ENCODE measurements around the gene AARS2. TPM values are rescaled to one million over a fixed set of nuclear protein-coding genes. Genes with fewer than 3 reads are reported as not detected.

The AARS2 gene
- total and polyA plus RNA-seq, 2 of the 4 experiments (the other 2 are of a cell fraction), result 9.1 to 10.4 TPM

DNA sequence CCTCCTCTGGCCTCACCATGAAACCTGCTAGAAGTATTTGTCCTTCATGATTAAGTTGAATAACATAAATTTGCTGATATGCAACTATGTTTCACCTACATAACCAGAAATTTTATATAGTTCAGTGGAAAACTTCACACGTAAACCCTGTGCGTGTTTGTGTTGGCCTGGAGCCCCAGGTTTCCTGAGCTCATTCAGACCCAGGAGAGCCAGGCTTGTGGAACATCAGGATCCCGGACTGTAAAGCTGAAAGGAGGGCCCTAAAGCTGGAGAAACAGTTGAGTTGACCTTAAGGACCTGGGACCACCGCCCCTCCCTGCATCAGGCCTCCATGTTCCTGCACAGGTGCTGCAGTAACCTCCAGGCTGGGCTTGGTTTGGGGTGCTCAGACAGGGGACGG lies 26.2 kb upstream of the AARS2 start:
- Histone ChIP-seq H3K4me3 (ENCODE audit: insufficient read depth, low read depth, low read length) (no peak overlapping the region), H3K36me3 (ENCODE audit: control insufficient read depth, insufficient read depth, low read length) (no peaks in the 10 kb centered on the region), H3K79me1 (ENCODE audit: low read depth in 1 of 2, low read length in 2 of 2) (no peaks in the 10 kb centered on the region), H3K9me1 (ENCODE audit: insufficient read depth, low read length) (no peaks in the 10 kb centered on the region), H3K23ac (ENCODE audit: low read depth, low read length) (no peak overlapping the region), H3K9me3 (ENCODE audit: control insufficient read depth, insufficient read depth, low read length) (no peaks in the 10 kb centered on the region), H2AFZ (replicated peaks; ENCODE audit: low read length, poor library complexity) (no peak overlapping the region), H4K8ac (ENCODE audit: low read depth in 2 of 2, low read length in 2 of 2) (no peak overlapping the region), H2AK9ac (replicated peaks; ENCODE audit: low read depth, low read length, poor library complexity) (no peak overlapping the region), H3K27me3 (ENCODE audit: control insufficient read depth, insufficient read depth, low read length) (peaks cover 55% of the 10 kb centered on the region), H2AK5ac (ENCODE audit: low read depth, low read length) (no peak overlapping the region), H3K18ac (ENCODE audit: low read depth, low read length) (no peak overlapping the region), H4K5ac (ENCODE audit: low read depth, low read length) (no peak overlapping the region), H3K4ac (ENCODE audit: low read depth, low read length) (no peak overlapping the region), H3K56ac (ENCODE audit: extremely low read depth, insufficient read depth, low read length) (no peak overlapping the region), H2BK20ac (ENCODE audit: low read depth, low read length) (no peak overlapping the region), H3K14ac (replicated peaks; ENCODE audit: low read depth, low read length) (no peak overlapping the region), H3K27ac (ENCODE audit: insufficient read depth, low read length) (no peak overlapping the region), H3K4me2 (ENCODE audit: low read depth, low read length) (no peak overlapping the region), H2BK5ac (ENCODE audit: low read depth, low read length, poor library complexity, severe bottlenecking) (no peak overlapping the region), H2BK15ac (ENCODE audit: low read depth, low read length) (no peak overlapping the region), H4K91ac (ENCODE audit: insufficient read depth, low read depth, low read length) (no peak overlapping the region), H2BK120ac (ENCODE audit: low read depth, low read length) (no peak overlapping the region), H3K9ac (ENCODE audit: low read depth, low read length) (no peak overlapping the region), H4K20me1 (ENCODE audit: insufficient read depth, low read length) (no peaks in the 10 kb centered on the region), H3K4me1 (ENCODE audit: control insufficient read depth, insufficient read depth, low read length) (no peaks in the 10 kb centered on the region)
- in situ Hi-C loops (cut with MboI; ENCODE audit: low sequenced_read_pairs), result loop anchor here (5.0 to 10.0 kb wide), 2 partner anchors 57 to 174 kb away; no protein-coding TSS in a partner anchor
- dilution Hi-C loops (cut with HindIII; ENCODE audit: low sequenced_read_pairs, unreplicated experiment), result no loop called here
- TF ChIP-seq MXI1 (IDR thresholded peaks at IDR 0.05; ENCODE audit: borderline replicate concordance, low read depth, low read length) (no peak), RCOR1 (IDR thresholded peaks at IDR 0.05; ENCODE audit: insufficient replicate concordance, low read length) (no peak), MAFK (IDR thresholded peaks at IDR 0.05; ENCODE audit: low read depth, low read length) (no peak), SMC3 (IDR thresholded peaks at IDR 0.05; ENCODE audit: low read depth, low read length) (no peak), RFX5 (IDR thresholded peaks at IDR 0.05; ENCODE audit: low read depth, low read length) (no peak), CEBPB (IDR thresholded peaks at IDR 0.05; ENCODE audit: low read depth, low read length) (no peak), FOS (IDR thresholded peaks at IDR 0.05; ENCODE audit: low read depth, low read length) (no peak), NFE2L2 (IDR thresholded peaks at IDR 0.05; ENCODE audit: low read depth, low read length) (no peak)
- TF ChIP-seq, protein P1, sequence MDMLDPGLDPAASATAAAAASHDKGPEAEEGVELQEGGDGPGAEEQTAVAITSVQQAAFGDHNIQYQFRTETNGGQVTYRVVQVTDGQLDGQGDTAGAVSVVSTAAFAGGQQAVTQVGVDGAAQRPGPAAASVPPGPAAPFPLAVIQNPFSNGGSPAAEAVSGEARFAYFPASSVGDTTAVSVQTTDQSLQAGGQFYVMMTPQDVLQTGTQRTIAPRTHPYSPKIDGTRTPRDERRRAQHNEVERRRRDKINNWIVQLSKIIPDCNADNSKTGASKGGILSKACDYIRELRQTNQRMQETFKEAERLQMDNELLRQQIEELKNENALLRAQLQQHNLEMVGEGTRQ (IDR thresholded peaks at IDR 0.05; ENCODE audit: low read depth, low read length), result no peak
- TF ChIP-seq, protein P2, sequence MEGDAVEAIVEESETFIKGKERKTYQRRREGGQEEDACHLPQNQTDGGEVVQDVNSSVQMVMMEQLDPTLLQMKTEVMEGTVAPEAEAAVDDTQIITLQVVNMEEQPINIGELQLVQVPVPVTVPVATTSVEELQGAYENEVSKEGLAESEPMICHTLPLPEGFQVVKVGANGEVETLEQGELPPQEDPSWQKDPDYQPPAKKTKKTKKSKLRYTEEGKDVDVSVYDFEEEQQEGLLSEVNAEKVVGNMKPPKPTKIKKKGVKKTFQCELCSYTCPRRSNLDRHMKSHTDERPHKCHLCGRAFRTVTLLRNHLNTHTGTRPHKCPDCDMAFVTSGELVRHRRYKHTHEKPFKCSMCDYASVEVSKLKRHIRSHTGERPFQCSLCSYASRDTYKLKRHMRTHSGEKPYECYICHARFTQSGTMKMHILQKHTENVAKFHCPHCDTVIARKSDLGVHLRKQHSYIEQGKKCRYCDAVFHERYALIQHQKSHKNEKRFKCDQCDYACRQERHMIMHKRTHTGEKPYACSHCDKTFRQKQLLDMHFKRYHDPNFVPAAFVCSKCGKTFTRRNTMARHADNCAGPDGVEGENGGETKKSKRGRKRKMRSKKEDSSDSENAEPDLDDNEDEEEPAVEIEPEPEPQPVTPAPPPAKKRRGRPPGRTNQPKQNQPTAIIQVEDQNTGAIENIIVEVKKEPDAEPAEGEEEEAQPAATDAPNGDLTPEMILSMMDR (conservative IDR thresholded peaks at IDR 0.05; ENCODE audit: low read depth, low read length), result no peak
- ChIA-PET CTCF (interaction anchor here (1.1 to 1.9 kb wide), 3 partner anchors 71 to 149 kb away, joined by 3 to 12 read pairs (median 4); no protein-coding TSS in a partner anchor), POLR2A (ENCODE audit: unreplicated experiment) (no interaction called here)
- intact Hi-C loops (cut with micrococcal nuclease), result no loop called here
- no TSS peak for BruUV-seq (replicated peaks)
- no peak for ATAC-seq (ENCODE audit: low read depth)
- WGBS, 2 experiments (ENCODE audit: extremely low coverage in 2 of 2, insufficient read length in 1 of 2), result 58% methylated on average over 4 of the region's 5 CpGs; no CpG with 5 or more reads in 1 of the 2 experiments
- no peak for DNase-seq

Data from IMR-90 (cell line).